Umbilical cord (tissue), 2 donors: ENCODE results near the gene CELF4. TPM values are rescaled to one million over a fixed set of nuclear protein-coding genes. Genes with fewer than 3 reads are reported as not detected.

ENCODE experiments used
- DNase-seq: peaks from one replicate; pipeline ENCODE4 v3.0.0-alpha.2; 2015; ENCODE audit warnings: low spot score
- total RNA-seq: library from RNA; depleted of rRNA; stranded (reverse); fragments of >200 nt; gene quantifications from one replicate; pipeline ENCODE4 v1.2.3, GENCODE V29; 2014; ENCODE audit warnings: low replicate concordance; ENCODE audit not compliant: insufficient read depth

The CELF4 gene
- total RNA-seq, 1 donor from 2014 or later = 5.3 TPM

DNA sequence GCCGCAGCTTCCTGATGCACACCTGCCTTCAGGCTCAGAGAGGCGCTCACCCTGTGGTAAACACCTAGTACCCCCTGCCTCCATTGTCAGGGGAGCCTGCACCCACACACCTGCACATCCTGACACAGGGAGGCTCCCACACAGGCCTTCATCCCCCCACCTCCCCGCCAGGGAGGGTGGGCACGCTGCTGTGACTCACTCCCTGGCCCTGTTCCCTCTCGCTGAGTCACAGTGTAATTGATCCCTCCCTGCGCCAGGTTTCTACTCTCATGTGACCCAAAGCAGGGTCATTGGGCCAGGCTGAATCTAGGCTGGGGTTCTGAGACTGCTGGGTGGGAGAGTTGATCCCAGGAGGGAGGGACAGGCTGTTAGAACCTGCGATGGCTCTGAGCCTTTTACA lies 8.5 kb upstream of the CELF4 start:
- DNase-seq = no peak

DNA sequence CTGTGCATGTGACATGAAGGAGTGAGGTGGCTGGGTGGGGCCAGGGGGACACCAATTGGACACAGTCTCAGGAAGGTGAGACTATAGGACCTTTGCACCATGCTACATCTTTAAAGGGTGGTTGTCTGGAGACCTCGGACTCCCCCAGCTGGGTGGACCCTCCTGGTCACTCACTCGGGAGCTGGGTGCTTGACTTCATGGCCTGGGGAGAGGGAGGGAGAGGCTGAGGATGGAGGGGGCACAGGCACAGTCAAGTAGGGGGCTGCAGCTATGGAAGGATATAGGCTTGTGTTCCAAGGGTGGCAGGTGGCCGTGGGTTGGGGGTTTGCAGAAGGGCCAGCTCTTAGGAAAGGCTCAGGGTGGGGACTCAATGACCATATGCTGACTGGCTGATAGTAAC lies 7.1 kb upstream of the CELF4 start:
- DNase-seq = no peak

DNA sequence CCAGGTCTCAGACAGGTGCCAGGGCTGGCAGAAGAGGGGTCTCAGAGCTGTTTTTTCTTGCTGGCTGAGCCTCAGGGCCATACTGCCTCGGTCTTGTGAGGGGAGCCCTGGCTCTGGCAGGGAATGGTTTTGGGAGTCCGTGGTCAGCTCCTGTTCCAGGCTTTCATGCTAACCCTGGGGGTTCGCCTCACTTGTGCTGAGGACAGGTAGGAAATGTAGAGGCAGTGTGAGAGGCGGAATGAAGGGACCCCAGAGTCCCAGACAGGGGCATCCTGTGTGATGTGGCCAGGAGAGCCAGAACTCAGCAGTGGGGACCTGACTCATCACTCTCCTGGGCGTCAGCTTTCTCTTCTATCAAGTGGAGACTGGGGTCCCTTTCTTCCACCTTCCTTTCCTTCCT lies 5.7 kb upstream of the CELF4 start:
- DNase-seq = no peak

DNA sequence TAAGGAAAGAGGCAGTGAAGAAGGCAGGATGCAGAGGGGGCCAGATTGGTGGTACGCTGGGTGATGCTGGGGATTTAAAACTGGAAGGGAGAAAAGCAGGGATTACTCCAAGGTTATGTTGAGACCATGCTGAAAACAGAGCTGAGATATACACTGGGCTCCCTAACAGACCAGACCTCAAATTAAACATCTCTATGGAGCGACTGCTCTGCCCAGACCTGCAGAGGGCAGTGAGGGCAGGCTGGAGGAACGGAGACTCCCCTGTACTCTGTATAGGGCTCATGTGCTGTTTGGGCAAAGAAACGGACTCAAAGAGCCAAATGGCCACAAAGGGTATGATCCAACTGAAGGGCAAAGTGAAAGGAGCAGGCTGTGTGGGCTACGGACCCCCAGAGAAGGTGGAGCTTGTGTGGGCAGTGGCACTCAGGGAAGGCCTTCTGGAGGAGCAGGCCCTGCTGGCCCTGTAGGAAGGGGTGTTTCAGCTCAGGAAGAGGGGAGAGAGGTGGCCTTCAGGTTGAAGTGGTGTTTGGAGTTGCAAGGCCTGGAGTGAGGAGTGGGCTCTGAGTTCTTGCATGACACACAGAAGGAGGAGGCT lies 4.8 kb upstream of the CELF4 start:
- no peak for DNase-seq

DNA sequence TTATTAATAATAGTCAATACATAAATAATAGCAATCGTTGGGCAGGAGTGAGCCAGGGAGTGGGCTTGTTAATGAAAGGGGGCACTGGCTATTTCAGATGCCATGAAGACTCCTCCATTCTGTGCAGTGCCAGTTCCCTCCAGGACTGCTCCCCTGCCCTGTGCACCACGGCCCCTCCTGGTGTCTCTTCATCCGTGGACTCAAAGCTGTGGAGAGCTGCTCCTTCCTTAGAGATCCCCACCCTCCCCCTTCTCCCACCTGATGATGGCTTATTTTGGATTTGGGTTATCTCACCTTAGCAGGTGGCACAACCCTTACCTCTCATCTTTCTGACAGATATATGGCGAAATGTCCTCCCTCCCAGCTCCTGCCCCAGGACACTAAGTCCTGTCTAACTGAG lies 3.1 kb upstream of the CELF4 start:
- DNase-seq = no peak

DNA sequence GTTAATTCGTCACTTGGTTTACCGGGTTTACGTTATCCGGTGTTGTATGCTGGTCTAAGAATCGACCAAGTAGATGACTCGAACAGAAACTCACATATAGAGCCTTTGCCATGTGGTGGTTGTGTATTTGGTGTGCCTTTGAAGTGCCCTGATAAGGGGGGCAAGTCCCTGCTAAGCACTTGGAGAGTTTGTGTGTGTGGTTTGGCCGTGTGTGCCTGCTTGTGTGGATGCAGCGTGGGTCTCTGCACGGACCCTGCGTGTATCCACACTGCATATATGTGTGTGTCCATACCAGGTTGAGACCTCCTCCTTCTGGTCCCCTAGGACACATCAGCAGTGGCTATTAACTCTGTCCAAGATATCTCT lies 2.4 kb upstream of the CELF4 start:
- DNase-seq = no peak

DNA sequence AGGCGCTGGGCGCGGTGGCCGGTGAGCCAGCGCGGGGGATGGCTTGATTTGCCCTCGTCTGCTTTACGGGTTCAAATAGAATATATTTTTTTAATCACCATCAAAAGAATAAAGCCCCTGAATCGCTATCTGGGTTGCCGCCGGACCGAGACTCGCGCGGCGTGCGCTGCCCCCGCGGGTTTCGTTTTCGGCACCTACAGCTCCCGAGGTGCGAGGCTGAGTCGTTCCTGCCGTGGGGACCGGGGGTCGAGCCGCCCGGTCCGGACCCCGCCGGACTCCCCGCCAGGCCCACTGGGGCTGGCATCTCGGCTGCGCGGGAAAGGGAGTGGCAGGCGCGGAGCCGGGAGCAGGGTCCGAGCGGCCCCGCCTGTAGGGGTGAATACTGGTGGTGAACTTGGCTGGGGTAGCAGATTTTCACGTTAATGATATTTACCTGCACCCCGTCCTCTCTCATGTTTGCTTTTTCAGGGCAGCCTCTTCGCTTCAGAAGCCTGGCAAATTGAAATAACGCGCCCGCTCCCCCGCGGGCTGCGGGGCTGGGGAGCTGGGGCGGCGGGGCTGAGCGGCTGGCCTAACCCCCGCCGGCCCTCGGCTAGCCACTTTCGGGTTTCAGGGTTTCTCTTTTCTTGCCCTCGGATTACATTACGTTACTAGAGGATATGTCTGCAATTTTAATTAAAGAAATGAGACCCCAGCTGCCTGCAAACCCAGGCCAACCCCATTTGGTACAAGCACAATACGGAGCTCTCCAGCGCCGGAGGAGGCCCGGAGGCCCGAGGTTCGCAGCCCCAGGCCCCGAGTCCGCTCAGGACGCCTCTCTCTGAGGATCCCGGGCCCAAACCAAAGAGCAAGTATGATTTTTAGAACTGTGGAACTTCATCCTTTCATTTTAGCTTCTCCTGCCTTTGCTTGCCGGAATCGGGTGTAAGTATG lies 1.7 kb upstream of the CELF4 start:
- no peak for DNase-seq

DNA sequence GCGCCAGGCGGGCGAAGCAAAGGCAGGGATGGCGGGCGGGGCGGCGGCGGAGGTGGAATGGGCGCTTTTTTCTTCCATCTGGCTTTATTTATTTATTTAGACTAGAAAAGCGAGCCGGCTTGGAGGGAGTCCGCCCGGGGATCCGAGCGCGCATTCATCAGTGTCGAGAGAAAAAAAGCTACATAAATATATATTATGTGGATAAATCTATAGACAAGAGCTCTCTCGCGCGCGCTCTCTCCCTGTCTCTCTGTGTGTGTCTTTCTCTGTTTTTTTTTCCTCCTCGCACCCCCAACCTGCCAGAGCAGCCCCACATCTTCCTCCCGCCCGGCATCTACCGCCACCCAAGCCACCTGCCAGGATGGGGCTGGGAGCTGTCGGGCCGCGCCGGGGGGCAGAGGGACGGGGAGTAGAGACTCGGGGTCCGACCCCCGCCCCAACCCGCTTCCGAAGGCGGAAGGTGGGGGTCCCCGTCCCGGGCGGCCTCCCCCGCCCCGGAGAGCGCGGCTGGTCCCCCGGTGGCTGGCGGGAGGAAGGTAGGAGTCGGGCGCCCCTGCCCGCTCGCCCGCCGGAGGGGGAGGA lies 972 bp upstream of the CELF4 start:
- DNase-seq = no peak

DNA sequence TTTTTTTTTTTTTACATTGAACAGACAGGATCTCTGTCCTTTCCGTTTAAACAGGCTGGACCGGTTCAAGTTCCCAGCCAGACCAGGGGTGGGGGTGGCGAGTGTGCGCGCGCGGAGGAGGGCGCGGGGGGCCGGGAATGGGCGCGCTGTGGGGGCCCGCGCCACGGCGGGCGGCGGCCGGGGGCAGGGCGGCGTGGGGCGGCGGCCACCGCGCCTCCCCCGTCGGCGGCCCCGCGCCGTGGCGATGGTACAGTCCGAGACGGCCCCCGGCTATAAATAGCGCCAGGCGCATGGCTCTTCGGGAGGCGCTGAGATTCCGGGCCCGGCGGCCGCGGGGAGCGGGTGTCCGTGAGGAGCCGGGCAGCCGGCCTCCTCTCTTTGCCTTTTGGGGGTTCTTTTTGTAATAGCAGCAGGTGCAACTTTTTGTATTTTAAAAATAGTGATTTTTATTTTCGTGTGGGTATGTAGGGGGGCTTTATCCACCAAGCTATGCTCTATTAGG lies 430 bp upstream of the CELF4 start:
- peak; percentile 62 for DNase-seq

DNA sequence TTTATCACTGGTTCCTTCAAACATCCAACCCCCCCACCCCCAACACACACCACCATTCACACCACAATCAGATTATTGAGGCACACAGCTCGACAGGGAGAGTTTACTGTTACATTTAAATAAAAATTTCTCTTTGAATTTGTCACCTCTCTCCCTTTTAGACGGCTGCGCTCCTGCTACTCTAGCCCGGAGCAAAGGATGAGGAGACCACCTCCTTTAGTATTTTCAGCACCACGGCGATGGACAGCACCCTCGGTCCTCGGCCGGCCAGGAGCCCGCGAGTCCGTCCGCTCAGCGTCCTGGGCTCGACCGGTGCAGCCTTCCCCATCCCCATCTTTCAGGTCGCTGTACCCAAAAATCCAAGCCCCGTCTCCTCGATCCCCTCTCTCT lies 892 bp downstream of the CELF4 start:
- DNase-seq = peak; percentile 73

DNA sequence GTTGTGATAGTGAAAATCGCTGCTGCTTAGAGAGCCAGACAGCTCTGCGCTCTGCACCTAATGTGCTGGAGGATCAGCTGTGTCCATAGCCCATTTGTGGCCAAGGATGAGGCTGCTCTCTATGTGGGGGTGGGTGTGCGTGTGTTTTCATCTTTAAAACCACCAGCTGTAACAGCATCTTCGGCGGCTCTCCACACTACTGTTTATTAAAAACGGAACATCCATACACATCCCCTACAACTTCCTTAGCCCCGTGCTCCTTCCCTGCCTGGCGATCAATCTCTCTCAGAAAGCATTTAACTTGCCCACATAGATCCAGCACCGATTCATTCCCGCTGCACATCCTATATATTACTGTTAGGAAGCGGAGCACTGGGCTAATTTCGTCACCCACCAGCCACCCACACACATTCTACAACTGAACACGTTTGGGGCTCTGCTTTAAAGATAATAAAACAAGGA lies 1.6 kb downstream of the CELF4 start:
- DNase-seq = no peak

DNA sequence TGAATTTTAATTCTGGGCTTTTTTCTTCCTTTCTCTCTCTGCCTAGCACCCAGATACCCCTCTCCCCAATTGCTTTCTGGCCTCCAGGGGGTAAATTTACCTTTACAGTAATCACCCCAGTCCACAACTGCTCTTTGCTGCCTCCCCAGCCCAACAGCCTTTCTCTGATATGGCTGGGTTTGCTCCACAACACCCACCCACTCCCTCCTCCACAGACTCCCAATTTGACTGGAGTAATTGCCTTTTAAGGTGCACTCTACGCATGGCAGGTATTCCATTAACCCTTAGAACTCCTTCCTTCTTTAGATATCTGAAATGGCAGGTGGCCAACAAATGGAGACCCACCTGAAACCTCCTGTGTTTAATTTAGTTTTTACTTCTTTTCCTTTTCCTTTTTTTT lies 3.6 kb downstream of the CELF4 start:
- no peak for DNase-seq

DNA sequence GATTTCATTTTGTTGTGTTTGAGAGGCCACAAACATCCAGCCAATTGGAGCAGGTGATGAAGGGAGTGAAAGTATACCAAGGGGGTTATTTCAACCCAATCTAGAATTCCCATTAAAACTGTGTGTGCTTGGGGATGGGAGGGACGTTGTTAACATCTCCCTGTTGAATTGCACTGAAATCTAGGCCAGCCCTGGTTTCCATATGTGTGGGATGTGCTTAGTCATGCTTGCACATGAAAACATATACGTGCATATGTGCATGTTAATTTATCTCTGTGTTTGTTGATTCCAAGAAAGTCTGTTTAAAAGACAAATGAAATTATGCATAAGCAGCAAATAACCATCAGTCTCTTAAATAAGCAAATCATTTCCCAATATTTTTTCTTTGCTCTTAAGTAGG lies 5.6 kb downstream of the CELF4 start:
- DNase-seq = no peak

DNA sequence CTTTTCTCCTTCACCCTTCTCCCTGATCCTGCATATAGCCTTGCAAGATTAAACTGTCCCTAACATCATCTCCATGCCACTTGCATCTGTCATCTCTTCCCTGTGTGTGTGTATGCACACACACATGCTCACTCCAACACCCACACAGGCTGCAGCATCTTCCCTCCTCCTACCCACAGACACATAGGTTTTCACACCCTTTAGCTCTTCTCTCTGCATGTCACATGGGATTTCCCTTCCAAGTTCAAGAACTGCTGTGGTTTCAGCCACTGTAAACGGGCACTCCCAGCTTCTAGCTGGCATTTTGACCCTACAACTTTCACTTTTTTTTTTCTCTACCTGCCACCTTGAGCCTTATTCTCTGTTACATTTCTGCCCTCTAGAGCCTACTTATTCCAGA lies 6.4 kb downstream of the CELF4 start:
- DNase-seq = no peak

DNA sequence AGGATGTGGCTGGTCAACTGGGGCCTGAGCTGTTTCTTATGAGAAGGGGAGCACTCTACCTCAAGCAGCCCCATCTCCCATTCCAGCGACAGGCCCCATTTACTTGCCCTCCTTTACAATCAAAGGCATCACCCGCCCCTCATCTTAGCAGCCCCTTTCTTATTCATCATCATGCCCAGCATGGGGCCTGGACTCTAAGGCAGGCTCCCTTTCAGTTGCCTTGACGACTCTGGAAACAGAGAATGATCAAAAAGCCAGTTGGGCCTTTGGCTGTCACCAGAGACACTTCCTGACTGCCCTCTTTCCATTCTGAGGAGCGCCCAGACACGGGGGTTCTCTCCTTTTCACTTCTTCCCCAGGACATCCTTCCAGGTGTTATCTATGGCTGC lies 11.2 kb downstream of the CELF4 start:
- DNase-seq = no peak

DNA sequence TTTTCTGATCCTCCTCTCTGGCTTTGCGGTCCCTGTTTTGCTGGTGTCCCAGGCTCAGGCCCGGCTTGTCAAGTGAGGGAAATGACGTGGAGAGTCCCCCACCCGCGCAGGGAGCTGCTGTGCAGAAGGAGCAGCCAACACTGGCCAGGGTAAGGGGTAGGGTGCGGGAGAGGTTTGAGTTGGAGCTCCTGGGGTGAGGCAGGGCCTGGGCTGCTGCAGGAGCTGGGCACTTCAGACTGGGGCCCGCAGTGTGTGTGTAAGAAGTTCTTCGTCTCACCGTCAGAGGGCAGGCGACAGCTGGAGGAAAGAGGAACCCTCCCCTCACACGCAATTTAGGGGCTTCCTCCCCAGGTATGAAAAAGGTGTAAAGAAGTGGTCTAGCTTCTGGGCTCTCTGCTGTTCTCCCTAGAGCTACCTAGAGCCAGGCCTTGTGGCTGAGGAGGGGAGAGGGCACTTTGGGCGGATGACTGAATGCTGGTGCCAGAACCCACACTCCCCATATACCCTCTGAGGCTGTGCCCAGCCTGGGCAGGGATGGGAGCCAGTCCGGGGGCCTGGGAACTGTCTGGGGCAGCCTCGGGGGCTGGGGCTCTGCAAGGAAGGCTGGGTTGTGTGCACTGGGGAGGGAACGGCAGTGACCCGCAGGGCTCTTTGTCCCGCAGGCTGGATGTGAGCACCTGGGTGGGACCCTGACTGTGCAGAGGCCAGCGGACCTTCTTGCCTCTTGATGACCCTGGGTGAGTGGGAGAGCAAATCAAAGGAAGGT lies 11.8 kb downstream of the CELF4 start:
- no peak for DNase-seq

DNA sequence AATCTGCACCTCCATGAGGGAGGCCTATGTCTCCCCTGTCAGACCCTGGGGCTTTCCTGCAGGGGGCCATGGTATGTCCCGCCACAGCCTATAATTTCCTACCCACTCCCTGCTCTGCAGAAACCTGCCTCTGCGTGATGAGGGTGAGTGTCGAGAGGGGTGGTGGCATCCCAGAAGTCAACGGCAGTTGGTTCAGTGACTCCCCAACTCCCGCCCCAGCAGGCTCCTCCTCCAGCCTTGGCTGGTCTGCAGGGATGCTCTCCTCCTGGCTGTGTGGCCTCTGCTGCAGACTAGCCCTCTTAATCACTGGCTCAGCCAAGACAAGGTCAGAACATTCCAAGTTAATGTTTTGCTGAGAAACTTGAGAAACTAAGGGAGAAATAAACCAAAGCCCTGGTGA lies 13.3 kb downstream of the CELF4 start:
- no peak for DNase-seq

DNA sequence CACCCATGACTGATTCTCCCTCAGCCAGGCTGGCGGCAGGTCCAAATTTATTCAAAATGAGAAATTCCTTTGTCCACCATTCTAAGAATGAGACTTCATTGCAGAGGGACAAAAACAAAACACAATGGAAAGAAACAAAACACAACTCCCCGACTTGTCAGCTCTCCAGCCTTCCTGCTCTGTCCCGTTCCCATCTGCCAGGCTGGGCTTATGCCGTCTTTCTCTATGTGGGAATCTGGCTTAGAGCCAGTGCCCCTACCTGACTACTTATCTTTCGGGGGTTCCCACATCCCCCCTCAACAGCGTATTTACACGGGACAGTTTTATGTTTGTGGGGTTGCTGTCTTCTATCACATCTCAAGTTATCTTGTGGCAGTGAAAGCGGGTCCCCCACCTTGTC lies 13.8 kb downstream of the CELF4 start:
- no peak for DNase-seq

DNA sequence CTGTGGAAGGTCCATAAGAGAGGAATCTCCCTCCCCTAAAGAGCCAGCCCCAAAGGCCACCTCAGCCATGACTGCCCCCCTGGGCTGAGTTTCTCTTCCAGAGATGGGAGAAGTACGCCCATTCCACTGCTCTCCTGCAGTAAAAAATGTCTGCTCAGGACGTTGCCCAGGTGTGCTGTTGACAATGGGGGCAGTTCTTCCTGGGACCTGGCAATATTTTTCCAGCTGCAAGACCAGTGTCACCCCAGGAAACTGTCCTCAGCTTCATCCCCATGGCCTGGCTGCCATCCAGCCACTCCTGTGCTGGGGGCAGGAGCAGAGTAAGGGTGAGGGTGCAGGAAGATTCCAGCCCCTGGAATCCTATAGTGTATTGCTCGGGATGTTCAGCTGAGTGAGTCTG lies 14.3 kb downstream of the CELF4 start:
- DNase-seq = no peak

DNA sequence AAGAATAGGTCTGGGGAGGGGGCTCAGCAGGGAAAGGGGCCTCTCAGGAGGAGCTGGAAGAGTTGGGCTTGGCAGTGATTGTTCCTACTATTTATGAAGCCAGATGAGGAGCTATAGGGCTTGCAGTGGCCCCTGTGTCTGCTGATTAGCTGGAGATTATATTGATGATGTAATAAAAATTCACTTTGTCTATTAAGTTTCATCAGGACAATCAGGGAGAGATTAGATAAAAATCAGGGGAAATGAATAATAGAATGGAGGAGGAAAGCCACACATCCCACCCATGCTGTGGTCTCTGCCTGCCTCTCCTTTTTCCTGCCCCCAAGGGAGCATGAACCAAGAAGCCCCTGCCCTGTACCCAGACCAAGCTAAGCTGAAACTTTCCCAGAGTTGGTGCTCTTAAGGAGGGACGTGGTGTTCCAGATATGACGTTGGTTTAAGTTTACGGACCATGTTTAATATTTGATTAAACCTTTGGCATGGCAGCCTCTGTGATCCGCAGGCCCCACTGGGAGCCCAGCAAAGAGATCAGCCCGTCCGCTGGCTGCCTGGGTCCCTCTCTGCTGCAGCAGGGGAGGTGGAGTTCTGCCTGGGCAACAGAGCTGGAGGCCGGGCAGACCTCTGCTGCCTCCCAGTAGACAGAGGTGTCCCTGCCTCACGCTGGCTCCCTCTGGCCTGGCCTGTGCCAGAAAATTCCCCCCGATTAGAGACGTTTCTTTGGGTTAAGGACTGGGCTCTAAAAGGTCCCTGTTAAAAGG lies 15.3 kb downstream of the CELF4 start:
- no peak for DNase-seq

DNA sequence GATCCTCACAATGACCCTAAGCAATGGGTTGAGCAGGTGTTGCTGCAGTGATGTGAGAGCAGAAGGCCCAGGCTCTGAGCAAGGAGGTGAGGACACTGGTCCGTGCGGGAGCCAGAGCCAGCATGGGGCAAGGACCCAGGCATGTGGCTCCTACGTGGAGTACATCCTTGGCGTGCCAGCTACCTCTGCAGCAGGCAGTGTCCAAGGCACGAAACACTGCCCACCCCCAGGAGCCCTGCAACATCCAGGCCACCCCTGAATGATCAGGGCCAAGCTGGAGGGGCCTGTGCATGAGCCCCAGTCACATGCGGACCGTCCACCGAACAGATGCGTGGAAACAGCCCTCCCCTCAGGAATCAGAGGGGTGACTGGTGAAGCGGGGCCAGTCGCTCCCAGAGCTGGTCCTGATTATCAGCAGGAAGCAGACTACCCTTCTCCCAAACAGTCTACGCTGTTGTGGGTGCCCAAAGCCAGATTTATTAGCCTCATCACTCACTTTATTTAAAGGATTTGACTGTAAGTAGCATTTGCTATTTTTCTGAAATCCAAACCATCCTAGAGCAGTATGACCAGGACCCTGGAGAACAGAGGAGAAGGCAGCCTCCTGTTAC lies 16.8 kb downstream of the CELF4 start:
- no peak for DNase-seq
